ENCODE results near the gene NRCAM.

Gene NRCAM

DNA sequence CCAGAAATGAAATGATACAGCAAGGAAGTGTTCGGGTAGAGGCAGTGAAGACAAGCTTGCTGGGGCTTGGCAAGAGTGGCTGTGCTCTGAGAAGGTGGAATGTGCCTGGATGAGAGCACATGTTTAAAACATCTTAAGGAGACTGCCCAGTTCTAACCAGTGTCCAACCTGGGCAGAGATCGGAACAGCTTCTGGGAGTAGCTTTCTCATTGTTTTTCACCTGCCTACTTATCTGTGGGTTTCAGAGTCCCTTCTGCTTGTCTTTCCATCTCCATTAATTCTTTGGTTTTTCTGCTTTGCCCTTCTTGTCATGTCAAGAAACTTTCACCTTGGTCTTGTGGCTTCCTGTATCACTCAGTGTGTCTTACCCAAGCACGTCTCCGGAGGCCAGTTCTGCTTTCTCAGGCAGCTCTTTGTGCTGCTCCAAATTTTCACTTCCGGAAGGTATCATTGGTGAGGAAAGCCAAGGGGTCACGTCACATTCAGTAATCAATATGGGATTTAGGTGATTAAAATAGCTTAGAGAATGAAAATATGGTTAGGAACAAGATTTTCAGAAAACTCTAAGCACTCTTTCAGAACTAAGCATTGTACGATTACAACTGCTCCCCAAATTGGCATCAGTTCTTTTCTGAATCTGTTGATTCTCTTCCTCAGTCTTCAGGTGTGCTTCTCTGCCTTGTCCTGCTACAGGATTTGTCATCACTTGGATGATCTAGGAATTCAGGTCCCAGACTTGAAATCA lies 320.6 kb downstream of the NRCAM start:
- TF ChIP-seq, protein P1, sequence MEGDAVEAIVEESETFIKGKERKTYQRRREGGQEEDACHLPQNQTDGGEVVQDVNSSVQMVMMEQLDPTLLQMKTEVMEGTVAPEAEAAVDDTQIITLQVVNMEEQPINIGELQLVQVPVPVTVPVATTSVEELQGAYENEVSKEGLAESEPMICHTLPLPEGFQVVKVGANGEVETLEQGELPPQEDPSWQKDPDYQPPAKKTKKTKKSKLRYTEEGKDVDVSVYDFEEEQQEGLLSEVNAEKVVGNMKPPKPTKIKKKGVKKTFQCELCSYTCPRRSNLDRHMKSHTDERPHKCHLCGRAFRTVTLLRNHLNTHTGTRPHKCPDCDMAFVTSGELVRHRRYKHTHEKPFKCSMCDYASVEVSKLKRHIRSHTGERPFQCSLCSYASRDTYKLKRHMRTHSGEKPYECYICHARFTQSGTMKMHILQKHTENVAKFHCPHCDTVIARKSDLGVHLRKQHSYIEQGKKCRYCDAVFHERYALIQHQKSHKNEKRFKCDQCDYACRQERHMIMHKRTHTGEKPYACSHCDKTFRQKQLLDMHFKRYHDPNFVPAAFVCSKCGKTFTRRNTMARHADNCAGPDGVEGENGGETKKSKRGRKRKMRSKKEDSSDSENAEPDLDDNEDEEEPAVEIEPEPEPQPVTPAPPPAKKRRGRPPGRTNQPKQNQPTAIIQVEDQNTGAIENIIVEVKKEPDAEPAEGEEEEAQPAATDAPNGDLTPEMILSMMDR (IDR thresholded peaks at IDR 0.05; ENCODE audit: borderline replicate concordance, control extremely low read depth, extremely low read depth, insufficient read depth, missing control alignments), result no peak
- peak; percentile 47 for DNase-seq (ENCODE audit: low spot score)
- in situ Hi-C loops (cut with MboI; ENCODE audit: low sequenced_read_pairs, unreplicated experiment), result no loop called here

DNA sequence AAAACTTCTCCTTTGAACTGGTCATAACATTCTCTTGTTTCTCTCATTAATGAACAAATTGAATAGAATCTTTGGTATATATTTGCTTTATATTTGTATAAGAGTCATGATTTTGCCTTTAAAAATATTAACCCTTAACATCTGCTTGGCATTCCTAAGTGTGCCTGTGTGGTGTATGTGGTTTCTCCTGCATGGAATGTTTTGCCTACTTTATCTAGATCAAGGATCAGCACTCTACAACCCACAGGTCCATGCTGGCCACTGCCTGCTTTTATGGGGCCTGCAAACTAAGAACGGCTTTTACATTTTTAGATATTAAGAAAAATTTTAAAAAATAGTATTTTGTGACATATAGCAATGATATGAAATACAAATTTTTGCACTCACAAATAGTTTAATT lies 321.8 kb downstream of the NRCAM start:
- in situ Hi-C loops (cut with MboI; ENCODE audit: low sequenced_read_pairs, unreplicated experiment), result no loop called here
- TF ChIP-seq, protein P1 (IDR thresholded peaks at IDR 0.05; ENCODE audit: borderline replicate concordance, control extremely low read depth, extremely low read depth, insufficient read depth, missing control alignments), result no peak
- no peak for DNase-seq (ENCODE audit: low spot score)

DNA sequence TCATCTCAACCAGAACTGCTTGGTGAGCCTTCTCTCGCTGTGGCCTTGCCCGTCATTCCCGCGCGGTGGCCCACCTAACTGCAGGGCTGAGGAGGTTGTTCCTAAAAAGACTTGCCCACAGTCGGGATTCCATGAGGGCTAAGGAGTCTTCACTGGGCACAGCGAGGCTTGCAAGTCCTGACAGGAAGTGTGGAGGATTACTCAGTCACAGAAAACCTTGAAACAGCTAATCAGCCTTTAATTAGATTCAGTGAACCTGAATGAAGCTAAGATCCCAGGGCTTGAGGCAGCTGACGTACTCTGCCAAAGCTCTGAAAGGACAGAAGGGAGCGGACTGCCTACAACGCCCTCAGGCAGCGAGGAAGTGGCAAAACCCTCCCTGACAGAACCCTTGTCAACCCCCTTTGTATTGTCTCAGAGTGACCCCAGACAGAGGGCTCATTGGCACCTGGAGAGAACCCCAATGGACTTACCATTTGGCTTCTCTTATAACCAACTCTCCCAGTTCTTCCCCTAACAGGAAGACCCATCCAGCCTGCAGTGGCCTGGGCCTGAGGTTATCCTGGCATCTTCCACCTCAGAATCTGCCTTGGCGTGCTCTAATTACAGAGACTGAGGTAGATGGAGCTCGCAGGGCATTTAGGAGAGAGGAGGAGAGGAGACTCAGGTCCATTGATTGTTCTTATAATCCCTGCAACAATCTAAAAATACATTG lies 323.5 kb downstream of the NRCAM start:
- in situ Hi-C loops (cut with MboI; ENCODE audit: low sequenced_read_pairs, unreplicated experiment), result no loop called here
- TF ChIP-seq, protein P1 (IDR thresholded peaks at IDR 0.05; ENCODE audit: borderline replicate concordance, control extremely low read depth, extremely low read depth, insufficient read depth, missing control alignments), result no peak
- no peak for DNase-seq (ENCODE audit: low spot score)

DNA sequence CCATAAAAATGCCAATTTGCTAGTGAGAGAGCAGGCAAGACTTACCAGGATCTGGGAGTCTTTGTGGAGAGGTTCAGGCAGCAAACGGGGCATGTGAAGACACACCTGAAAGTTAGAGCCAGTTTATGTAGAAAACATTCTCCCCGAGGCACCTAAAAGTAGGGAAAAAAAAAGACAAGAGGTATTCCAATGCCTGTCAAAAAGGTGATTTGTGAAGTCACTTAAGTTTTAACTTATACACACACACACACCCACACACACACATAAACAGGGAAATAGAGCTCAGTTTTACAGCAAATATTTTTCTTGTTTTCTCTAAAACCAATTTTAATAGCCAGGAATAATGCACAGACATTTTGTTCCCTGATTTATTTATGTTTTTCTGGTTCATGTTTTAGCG lies 326.0 kb downstream of the NRCAM start, which contains the start of gene LAMB4:
LAMB4 (minus strand) TSS at position 101 of the 400 bp plus-strand sequence. CDS start 7,197 bp downstream, outside the sequence.
- TF ChIP-seq, protein P1 (IDR thresholded peaks at IDR 0.05; ENCODE audit: borderline replicate concordance, control extremely low read depth, extremely low read depth, insufficient read depth, missing control alignments), result no peak
- no peak for DNase-seq (ENCODE audit: low spot score)
- in situ Hi-C loops (cut with MboI; ENCODE audit: low sequenced_read_pairs, unreplicated experiment), result no loop called here

DNA sequence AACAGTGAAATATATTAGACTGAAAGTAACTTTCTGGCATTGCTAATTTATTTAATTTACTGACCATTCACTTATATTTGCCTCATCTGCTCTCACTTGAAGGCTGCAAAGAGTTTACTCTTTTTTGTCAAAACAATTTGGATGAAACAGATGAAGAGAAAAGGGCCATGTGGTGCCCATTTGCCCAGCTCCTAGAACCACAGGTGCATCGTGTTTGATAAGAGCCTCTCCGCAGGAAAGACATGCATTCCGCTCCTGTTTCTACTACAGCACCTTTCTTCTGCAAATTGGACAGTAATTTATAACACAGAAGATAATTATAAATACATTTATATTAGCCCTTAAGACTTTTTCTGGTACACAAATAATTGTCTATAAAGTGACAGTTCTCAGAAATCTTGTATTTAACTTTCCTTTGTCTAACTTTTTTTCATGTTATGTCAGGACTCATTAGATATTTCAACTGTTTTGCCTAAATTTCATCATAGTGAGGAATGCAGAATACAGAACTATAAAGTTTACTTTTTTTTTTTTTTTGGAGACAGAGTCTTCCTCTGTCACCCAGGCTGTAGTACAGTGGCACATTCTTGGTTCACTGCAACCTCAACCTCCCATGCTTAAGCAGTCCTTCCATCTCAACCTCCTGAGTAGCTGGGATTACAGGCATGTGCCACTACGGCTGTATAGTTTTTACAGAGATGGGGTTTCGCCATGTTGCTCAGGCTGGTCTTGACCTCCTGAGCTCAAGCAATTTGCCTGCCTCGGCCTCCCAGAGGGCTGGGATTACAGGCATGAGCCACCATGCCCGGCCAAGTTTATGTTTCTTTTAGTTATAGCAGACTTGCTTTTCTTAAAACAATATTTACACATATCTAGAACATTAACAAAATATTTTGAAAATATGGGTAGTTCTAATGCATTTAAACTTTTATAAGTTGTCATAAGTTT lies 326.9 kb downstream of the NRCAM start:
- in situ Hi-C loops (cut with MboI; ENCODE audit: low sequenced_read_pairs, unreplicated experiment), result no loop called here
- no peak for DNase-seq (ENCODE audit: low spot score)
- TF ChIP-seq, protein P1 (IDR thresholded peaks at IDR 0.05; ENCODE audit: borderline replicate concordance, control extremely low read depth, extremely low read depth, insufficient read depth, missing control alignments), result no peak

- DNase-seq (ENCODE audit: low spot score), result no peak
Measured at GRCh38 chr7:108128514-108128913, 327.7 kb downstream of the NRCAM start.

More at GRCh38 chr7:108128514-108128913, 327.7 kb downstream of the NRCAM start:
- in situ Hi-C loops (cut with MboI; ENCODE audit: low sequenced_read_pairs, unreplicated experiment), result no loop called here
- TF ChIP-seq, protein P1 (IDR thresholded peaks at IDR 0.05; ENCODE audit: borderline replicate concordance, control extremely low read depth, extremely low read depth, insufficient read depth, missing control alignments), result no peak

Measured in GM13976 (cell line).